RWPE2 (cell line): ENCODE results near the gene ATXN3L.

Source experiments
- ATAC-seq: fragments of 200-7000 bp; cut with Tn5 transposase; 3 replicates; pipeline ENCODE4 v1.9.1; 2021; ENCODE audit warnings: low read depth
- DNase-seq: peaks from one replicate; pipeline ENCODE4 v3.0.0-alpha.2; 2020; ENCODE audit warnings: low spot score
- H3K27ac ChIP-seq: fragments of 450-650 bp; 2 replicates; pipeline ENCODE4 v1.5.1; 2017; ENCODE audit warnings: mild to moderate bottlenecking; ENCODE audit not compliant: poor library complexity, severe bottlenecking
- H3K27me3 ChIP-seq: fragments of 250-450 bp; sonication (Bioruptor Pico); 2 replicates; pipeline ENCODE4 v1.5.1; 2021; ENCODE audit warnings: mild to moderate bottlenecking, moderate library complexity; ENCODE audit not compliant: insufficient read depth, poor library complexity, severe bottlenecking
- H3K36me3 ChIP-seq: fragments of 250-450 bp; sonication (Bioruptor Pico); 2 replicates; pipeline ENCODE4 v1.5.1; 2020; ENCODE audit warnings: low read depth, mild to moderate bottlenecking, moderate library complexity
- H3K4me1 ChIP-seq: fragments of 250-450 bp; sonication (Bioruptor Pico); 2 replicates; pipeline ENCODE4 v1.5.1; 2021; ENCODE audit warnings: mild to moderate bottlenecking, moderate library complexity; ENCODE audit not compliant: insufficient read depth, poor library complexity, severe bottlenecking
- H3K4me3 ChIP-seq: fragments of 250-450 bp; sonication (Bioruptor Pico); 2 replicates; pipeline ENCODE4 v1.5.1; 2021; ENCODE audit warnings: mild to moderate bottlenecking, moderate library complexity; ENCODE audit not compliant: severe bottlenecking
- H3K9me3 ChIP-seq: fragments of 250-450 bp; sonication (Bioruptor Pico); 2 replicates; pipeline ENCODE4 v1.5.1; 2021; ENCODE audit warnings: mild to moderate bottlenecking, moderate library complexity; ENCODE audit not compliant: severe bottlenecking
- CTCF ChIP-seq: fragments of 450-650 bp; IDR thresholded peaks from one replicate; pipeline ENCODE4 v1.5.1; 2017; ENCODE audit warnings: mild to moderate bottlenecking, moderate library complexity; ENCODE audit not compliant: poor library complexity, severe bottlenecking

The ATXN3L gene

DNA sequence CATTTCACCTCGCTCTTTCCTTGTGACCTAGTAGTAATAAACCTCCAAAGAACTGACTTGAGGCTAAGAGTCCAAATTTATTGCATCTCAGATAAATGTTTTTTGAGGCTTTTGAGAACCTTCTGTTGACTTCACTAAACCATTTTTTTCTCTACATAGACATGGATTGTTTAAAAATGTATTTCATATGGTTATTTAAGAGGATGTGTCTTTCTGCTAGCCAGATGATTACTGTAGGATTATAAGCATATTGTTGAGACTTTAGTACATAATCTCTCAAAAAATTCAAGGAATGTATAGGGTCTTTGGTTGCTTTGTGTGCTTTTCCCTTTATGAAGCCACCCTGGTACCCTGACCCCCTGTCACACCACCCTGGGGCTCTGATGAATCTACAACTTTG, 44.8 kb downstream of the ATXN3L start:
- TF ChIP-seq CTCF, result no peak
- no peaks in the 10 kb centered on the region for H3K27me3 ChIP-seq

GRCh38 chrX:13272426-13272825, 47.4 kb downstream of the ATXN3L start:
- no peaks in the 10 kb centered on the region for H3K27me3 ChIP-seq
- peaks cover 12% of the 10 kb centered on the region for H3K4me1 ChIP-seq
- no peaks in the 10 kb centered on the region for H3K9me3 ChIP-seq
- no peak for DNase-seq
- no peaks in the 10 kb centered on the region for H3K36me3 ChIP-seq
- H3K4me3 ChIP-seq, result no peak overlapping the region
- no peak for TF ChIP-seq CTCF
- ATAC-seq, result no peak
- H3K27ac ChIP-seq, result no peak overlapping the region

More for the DNA sequence above, 44.8 kb downstream of the ATXN3L start:
- Histone ChIP-seq H3K4me3 (no peak overlapping the region), H3K4me1 (peaks cover 8% of the 10 kb centered on the region), H3K36me3 (no peaks in the 10 kb centered on the region), H3K9me3 (no peaks in the 10 kb centered on the region), H3K27ac (no peak overlapping the region)
- ATAC-seq (no peak), DNase-seq (no peak)

GRCh38 chrX:13271511-13271910, 48.3 kb downstream of the ATXN3L start:
- DNase-seq (no peak), ATAC-seq (no peak)
- peaks cover 12% of the 10 kb centered on the region for H3K4me1 ChIP-seq
- H3K4me3 ChIP-seq, result no peak overlapping the region
- no peak overlapping the region for H3K27ac ChIP-seq
- H3K36me3 ChIP-seq, result no peaks in the 10 kb centered on the region
- no peaks in the 10 kb centered on the region for H3K27me3 ChIP-seq
- no peaks in the 10 kb centered on the region for H3K9me3 ChIP-seq
- TF ChIP-seq CTCF, result no peak

DNA sequence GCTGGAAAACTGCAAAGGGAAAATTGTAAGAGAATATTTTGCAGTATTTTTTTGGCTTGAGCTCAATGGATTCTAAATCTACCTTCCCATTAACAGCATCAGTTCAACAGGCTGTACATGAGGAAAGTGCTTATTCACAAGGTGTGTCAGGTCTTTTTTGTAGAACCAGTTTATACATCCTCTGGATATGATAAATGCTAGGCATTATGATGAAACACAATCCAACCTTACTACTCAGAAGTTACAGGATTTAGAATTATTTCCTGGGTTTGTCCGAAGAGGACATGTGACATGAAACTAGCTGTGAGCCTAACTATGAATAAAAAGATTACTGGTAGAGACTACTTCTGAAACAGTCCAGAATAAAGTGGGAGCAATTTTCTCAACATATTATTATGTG, 49.5 kb downstream of the ATXN3L start:
- peak; percentile 61 for ATAC-seq
- H3K4me3 ChIP-seq, result no peak overlapping the region
- H3K36me3 ChIP-seq, result no peaks in the 10 kb centered on the region
- H3K27ac ChIP-seq, result peak overlapping the region; percentile 34
- no peak for TF ChIP-seq CTCF
- no peak for DNase-seq
- H3K4me1 ChIP-seq, result peaks cover 12% of the 10 kb centered on the region
- no peaks in the 10 kb centered on the region for H3K27me3 ChIP-seq
- H3K9me3 ChIP-seq, result no peaks in the 10 kb centered on the region

DNA sequence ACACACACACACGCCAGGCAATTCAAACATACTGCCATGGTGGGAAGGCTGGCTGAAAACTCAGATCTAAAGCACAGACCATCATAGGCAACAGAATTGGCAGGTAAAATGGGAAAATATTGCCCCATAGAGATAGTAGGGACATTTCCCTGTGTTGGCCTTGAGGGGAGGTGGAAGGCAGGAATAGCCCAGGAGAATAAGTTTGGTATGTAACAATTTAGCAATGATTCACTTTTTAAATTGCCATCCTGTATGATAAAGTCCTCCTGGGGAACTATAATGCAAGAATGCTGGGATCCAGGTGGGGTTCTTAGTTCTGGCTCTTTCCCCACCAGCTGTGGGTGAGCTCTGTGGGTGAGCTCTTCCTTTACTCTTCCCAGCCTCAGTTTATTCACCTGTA, 51.0 kb downstream of the ATXN3L start:
- no peak for DNase-seq

More for the DNA sequence above, 51.0 kb downstream of the ATXN3L start:
- peaks cover 12% of the 10 kb centered on the region for H3K4me1 ChIP-seq
- H3K36me3 ChIP-seq, result no peaks in the 10 kb centered on the region
- ATAC-seq, result no peak
- no peak for TF ChIP-seq CTCF
- no peak overlapping the region for H3K4me3 ChIP-seq
- no peaks in the 10 kb centered on the region for H3K27me3 ChIP-seq
- peak overlapping the region; percentile 34 for H3K27ac ChIP-seq
- no peaks in the 10 kb centered on the region for H3K9me3 ChIP-seq
